ENCODE measurements around the gene GRIA4. TPM values are rescaled to one million over a fixed set of nuclear protein-coding genes. Genes with fewer than 3 reads are reported as not detected.

Gene GRIA4
- total and polyA plus RNA-seq, 4 donors: not detected

DNA sequence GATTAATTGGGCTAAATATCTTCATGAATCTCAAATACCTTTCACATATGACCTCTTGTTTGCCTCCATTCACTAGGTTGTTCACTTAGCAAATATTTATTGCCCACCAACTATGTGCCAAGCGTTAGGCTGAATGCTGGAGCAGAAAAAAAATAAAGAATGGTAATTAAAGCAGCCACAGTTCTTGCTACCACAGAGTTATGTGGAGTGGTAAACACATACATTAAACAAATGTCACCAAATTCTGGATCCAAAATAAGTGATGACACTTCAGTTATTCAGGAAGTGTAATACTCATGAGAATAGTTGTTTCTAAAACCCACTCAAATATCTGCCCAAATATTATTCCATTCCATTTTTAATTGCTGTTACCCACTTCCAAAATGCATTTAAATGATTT lies 128.4 kb downstream of the GRIA4 start (continued):
- TF ChIP-seq FOXA2 (IDR thresholded peaks at IDR 0.05) (no peak), YY1 (IDR thresholded peaks at IDR 0.05) (no peak), NR2F2 (IDR thresholded peaks at IDR 0.05) (no peak), JUND (IDR thresholded peaks at IDR 0.05) (no peak)

DNA sequence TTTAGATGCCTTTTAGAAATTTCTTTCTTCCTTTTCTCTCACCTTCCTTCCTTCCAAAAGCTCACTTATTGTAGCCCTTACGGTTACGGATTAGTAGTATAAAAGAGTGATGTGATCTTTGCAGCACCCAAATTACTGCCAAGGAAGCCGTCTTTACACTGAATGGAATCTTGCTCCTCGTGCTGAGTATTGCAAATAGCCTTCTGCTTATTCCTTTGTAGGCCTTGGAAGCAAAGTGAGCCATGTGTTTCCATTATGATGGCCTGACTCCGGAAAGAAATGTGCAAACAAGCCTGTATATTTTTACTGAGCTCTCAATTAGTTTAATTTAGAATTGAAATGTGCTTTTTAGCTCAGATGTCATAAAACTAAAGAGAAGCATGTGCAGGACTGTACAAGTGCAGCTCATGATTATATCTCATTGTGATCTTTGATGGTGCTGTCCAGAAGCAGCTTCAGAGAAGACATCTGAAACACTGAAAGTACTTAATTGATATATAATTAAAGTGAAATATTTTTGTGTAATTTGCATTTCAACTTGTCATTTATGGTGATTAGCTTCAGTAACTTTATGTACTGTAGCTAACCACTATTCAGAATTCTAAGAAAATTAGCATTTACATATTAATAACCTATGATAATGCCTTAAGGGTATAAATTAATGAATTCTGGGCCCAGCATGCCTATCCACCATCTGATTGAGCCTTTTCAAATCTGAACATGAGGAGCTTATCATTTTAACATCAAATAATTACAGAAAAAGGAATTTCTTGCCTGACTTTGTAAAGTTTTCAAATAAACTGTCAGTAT lies 129.3 kb downstream of the GRIA4 start:
- 70% methylated on average over 5 of the region's 5 CpGs for WGBS
- no peak for TF ChIP-seq MAX (IDR thresholded peaks at IDR 0.05)
- TF ChIP-seq HNF4A (conservative IDR thresholded peaks at IDR 0.05): no peak
- TF ChIP-seq FOXA2 (IDR thresholded peaks at IDR 0.05): no peak
- TF ChIP-seq JUND (IDR thresholded peaks at IDR 0.05): no peak
- no peak for TF ChIP-seq RAD21 (IDR thresholded peaks at IDR 0.05)

GRCh38 chr11:105740164-105740903 lies 130.5 kb downstream of the GRIA4 start:
- no peaks in the 10 kb centered on the region for H3K4me1 ChIP-seq (ENCODE audit: control insufficient read depth in 4 of 4, insufficient read depth in 4 of 4, low read length in 3 of 4)

More for the DNA sequence above, 129.3 kb downstream of the GRIA4 start:
- H3K4me1 ChIP-seq (ENCODE audit: control insufficient read depth in 4 of 4, insufficient read depth in 4 of 4, low read length in 3 of 4): no peaks in the 10 kb centered on the region
- no peak overlapping the region for H3K4me3 ChIP-seq (ENCODE audit: low read depth in 1 of 3, low read length in 3 of 3)
- no peaks in the 10 kb centered on the region for H3K27me3 ChIP-seq (ENCODE audit: control insufficient read depth in 4 of 4, insufficient read depth in 4 of 4, low read length in 3 of 4)
- H3K9me3 ChIP-seq (ENCODE audit: control insufficient read depth in 4 of 4, low read length in 3 of 4): no peaks in the 10 kb centered on the region
- no peak for DNase-seq (ENCODE audit: low spot score)
- no peak overlapping the region for H3K9ac ChIP-seq (ENCODE audit: low read depth in 1 of 2, low read length in 2 of 2)
- no peaks in the 10 kb centered on the region for H3K36me3 ChIP-seq (ENCODE audit: control insufficient read depth in 4 of 4, insufficient read depth in 3 of 4, low read depth in 1 of 4, low read length in 3 of 4)
- no peak overlapping the region for H3K27ac ChIP-seq (ENCODE audit: low read depth in 1 of 2, low read length in 2 of 2)

More at GRCh38 chr11:105740164-105740903, 130.5 kb downstream of the GRIA4 start:
- TF ChIP-seq MAX (IDR thresholded peaks at IDR 0.05) (no peak), RAD21 (IDR thresholded peaks at IDR 0.05) (no peak), GABPA (IDR thresholded peaks at IDR 0.05 in 1 of 2, conservative IDR thresholded peaks at IDR 0.05 in 1 of 2) (no peak), HNF4G (IDR thresholded peaks at IDR 0.05) (no peak), HNF4A (conservative IDR thresholded peaks at IDR 0.05) (no peak), RXRA (IDR thresholded peaks at IDR 0.05) (no peak), SP1 (IDR thresholded peaks at IDR 0.05) (no peak), JUND (IDR thresholded peaks at IDR 0.05) (no peak), FOXA1 (IDR thresholded peaks at IDR 0.05) (no peak), TAF1 (conservative IDR thresholded peaks at IDR 0.05) (no peak), EGR1 (IDR thresholded peaks at IDR 0.05; ENCODE audit: low read depth in 2 of 2) (no peak), FOXA2 (IDR thresholded peaks at IDR 0.05) (no peak), NR2F2 (IDR thresholded peaks at IDR 0.05) (no peak), YY1 (IDR thresholded peaks at IDR 0.05) (no peak)
- TF ChIP-seq, protein P1, sequence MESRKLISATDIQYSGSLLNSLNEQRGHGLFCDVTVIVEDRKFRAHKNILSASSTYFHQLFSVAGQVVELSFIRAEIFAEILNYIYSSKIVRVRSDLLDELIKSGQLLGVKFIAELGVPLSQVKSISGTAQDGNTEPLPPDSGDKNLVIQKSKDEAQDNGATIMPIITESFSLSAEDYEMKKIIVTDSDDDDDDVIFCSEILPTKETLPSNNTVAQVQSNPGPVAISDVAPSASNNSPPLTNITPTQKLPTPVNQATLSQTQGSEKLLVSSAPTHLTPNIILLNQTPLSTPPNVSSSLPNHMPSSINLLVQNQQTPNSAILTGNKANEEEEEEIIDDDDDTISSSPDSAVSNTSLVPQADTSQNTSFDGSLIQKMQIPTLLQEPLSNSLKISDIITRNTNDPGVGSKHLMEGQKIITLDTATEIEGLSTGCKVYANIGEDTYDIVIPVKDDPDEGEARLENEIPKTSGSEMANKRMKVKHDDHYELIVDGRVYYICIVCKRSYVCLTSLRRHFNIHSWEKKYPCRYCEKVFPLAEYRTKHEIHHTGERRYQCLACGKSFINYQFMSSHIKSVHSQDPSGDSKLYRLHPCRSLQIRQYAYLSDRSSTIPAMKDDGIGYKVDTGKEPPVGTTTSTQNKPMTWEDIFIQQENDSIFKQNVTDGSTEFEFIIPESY (IDR thresholded peaks at IDR 0.05): no peak
- TF ChIP-seq, protein P2, sequence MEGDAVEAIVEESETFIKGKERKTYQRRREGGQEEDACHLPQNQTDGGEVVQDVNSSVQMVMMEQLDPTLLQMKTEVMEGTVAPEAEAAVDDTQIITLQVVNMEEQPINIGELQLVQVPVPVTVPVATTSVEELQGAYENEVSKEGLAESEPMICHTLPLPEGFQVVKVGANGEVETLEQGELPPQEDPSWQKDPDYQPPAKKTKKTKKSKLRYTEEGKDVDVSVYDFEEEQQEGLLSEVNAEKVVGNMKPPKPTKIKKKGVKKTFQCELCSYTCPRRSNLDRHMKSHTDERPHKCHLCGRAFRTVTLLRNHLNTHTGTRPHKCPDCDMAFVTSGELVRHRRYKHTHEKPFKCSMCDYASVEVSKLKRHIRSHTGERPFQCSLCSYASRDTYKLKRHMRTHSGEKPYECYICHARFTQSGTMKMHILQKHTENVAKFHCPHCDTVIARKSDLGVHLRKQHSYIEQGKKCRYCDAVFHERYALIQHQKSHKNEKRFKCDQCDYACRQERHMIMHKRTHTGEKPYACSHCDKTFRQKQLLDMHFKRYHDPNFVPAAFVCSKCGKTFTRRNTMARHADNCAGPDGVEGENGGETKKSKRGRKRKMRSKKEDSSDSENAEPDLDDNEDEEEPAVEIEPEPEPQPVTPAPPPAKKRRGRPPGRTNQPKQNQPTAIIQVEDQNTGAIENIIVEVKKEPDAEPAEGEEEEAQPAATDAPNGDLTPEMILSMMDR (IDR thresholded peaks at IDR 0.05; ENCODE audit: low read depth, low read length, missing input control): no peak
- TF ChIP-seq, protein P3, sequence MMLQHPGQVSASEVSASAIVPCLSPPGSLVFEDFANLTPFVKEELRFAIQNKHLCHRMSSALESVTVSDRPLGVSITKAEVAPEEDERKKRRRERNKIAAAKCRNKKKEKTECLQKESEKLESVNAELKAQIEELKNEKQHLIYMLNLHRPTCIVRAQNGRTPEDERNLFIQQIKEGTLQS (IDR thresholded peaks at IDR 0.05): no peak
- TF ChIP-seq, protein P4, sequence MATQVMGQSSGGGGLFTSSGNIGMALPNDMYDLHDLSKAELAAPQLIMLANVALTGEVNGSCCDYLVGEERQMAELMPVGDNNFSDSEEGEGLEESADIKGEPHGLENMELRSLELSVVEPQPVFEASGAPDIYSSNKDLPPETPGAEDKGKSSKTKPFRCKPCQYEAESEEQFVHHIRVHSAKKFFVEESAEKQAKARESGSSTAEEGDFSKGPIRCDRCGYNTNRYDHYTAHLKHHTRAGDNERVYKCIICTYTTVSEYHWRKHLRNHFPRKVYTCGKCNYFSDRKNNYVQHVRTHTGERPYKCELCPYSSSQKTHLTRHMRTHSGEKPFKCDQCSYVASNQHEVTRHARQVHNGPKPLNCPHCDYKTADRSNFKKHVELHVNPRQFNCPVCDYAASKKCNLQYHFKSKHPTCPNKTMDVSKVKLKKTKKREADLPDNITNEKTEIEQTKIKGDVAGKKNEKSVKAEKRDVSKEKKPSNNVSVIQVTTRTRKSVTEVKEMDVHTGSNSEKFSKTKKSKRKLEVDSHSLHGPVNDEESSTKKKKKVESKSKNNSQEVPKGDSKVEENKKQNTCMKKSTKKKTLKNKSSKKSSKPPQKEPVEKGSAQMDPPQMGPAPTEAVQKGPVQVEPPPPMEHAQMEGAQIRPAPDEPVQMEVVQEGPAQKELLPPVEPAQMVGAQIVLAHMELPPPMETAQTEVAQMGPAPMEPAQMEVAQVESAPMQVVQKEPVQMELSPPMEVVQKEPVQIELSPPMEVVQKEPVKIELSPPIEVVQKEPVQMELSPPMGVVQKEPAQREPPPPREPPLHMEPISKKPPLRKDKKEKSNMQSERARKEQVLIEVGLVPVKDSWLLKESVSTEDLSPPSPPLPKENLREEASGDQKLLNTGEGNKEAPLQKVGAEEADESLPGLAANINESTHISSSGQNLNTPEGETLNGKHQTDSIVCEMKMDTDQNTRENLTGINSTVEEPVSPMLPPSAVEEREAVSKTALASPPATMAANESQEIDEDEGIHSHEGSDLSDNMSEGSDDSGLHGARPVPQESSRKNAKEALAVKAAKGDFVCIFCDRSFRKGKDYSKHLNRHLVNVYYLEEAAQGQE (IDR thresholded peaks at IDR 0.05): no peak
- no peak overlapping the region for H3K4me3 ChIP-seq (ENCODE audit: low read depth in 1 of 3, low read length in 3 of 3)
- no peak overlapping the region for H3K27ac ChIP-seq (ENCODE audit: low read depth in 1 of 2, low read length in 2 of 2)
- H3K27me3 ChIP-seq (ENCODE audit: control insufficient read depth in 4 of 4, insufficient read depth in 4 of 4, low read length in 3 of 4): no peaks in the 10 kb centered on the region
- H3K9ac ChIP-seq (ENCODE audit: low read depth in 1 of 2, low read length in 2 of 2): no peak overlapping the region
- DNase-seq (ENCODE audit: low spot score): no peak
- no peaks in the 10 kb centered on the region for H3K9me3 ChIP-seq (ENCODE audit: control insufficient read depth in 4 of 4, low read length in 3 of 4)
- H3K36me3 ChIP-seq (ENCODE audit: control insufficient read depth in 4 of 4, insufficient read depth in 3 of 4, low read depth in 1 of 4, low read length in 3 of 4): no peaks in the 10 kb centered on the region
- 75% methylated on average over 4 of the region's 4 CpGs for WGBS

All from liver (tissue), 9 donors.